ENCODE results near the gene TACC2. TPM values are rescaled to one million over a fixed set of nuclear protein-coding genes. Genes with fewer than 3 reads are reported as not detected.

TACC2 gene
- total and polyA plus RNA-seq, 2 donors (not counting 3 experiments of a cell fraction or from before 2014, with no cell fraction given) = 14.4 to 46.2 TPM

DNA sequence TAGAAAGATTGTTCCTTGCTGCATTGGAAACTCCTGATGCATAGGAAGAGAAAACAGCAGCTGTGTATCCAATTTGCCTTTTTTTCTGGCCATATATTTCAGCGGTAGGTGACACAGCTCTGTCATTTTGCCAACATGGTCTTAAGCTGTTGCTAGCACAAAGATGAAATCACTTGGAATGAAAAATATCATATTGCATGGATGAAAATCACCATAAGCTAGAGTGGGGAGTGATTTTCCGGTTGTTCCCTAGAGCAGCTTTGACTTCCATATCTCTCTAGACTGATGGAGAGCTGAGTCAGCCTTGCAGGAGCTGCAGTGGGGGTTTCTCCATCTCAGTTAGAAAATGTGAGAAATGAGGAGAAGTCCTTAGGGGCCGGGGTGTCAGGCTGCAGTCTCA lies 243.8 kb downstream of the TACC2 start:
- Histone ChIP-seq H3K79me2 (ENCODE audit: control insufficient read depth, insufficient read depth, low read length) (no peaks in the 10 kb centered on the region), H3K9me3 (replicated peaks; ENCODE audit: control insufficient read depth, insufficient read depth, low read length) (no peaks in the 10 kb centered on the region), H2AFZ (ENCODE audit: low read depth, low read length) (no peak overlapping the region), H3K4me2 (ENCODE audit: insufficient read depth, low read length) (no peak overlapping the region), H3K4me3 (replicated peaks in 1 of 3; ENCODE audit: insufficient read depth in 1 of 3, low read depth in 1 of 3, low read length in 3 of 3) (no peak overlapping the region), H3K36me3 (ENCODE audit: control insufficient read depth in 2 of 2, extremely low read depth in 1 of 2, insufficient read depth in 2 of 2, low read length in 2 of 2) (peaks cover 0 to 4% of the 10 kb centered on the region in 2 experiments), H3K27me3 (ENCODE audit: control insufficient read depth in 2 of 2, insufficient read depth in 2 of 2, low read length in 2 of 2) (no peaks in the 10 kb centered on the region), H3K27ac (ENCODE audit: insufficient read depth, low read depth, low read length) (no peak overlapping the region), H3K4me1 (ENCODE audit: control insufficient read depth, extremely low read depth, insufficient read depth, low read length) (no peaks in the 10 kb centered on the region), H3K9me1 (replicated peaks; ENCODE audit: control insufficient read depth, extremely low read depth, insufficient read depth, low read length) (no peaks in the 10 kb centered on the region), H3K9ac (replicated peaks; ENCODE audit: extremely low read depth, insufficient read depth, low read length) (no peak overlapping the region), H4K20me1 (replicated peaks; ENCODE audit: control insufficient read depth, extremely low read depth, insufficient read depth, low read length) (no peaks in the 10 kb centered on the region)
- intact Hi-C loops (cut with micrococcal nuclease) (no loop called here), dilution Hi-C loops (cut with MboI; ENCODE audit: extremely low pct_ligation_motif_present, low sequenced_read_pairs) (no loop called here)
- CTCF ChIA-PET = interaction anchor here (1.1 to 1.7 kb wide), 3 partner anchors 9 to 91 kb away, joined by 3 to 4 read pairs (median 4); no protein-coding TSS in a partner anchor
- TF ChIP-seq POLR2A (IDR thresholded peaks at IDR 0.05; ENCODE audit: low read depth, low read length) = no peak
- TF ChIP-seq FOS (IDR thresholded peaks at IDR 0.05; ENCODE audit: borderline replicate concordance, insufficient read depth, low read length) = no peak
- TF ChIP-seq, protein P1, sequence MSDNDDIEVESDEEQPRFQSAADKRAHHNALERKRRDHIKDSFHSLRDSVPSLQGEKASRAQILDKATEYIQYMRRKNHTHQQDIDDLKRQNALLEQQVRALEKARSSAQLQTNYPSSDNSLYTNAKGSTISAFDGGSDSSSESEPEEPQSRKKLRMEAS (IDR thresholded peaks at IDR 0.05; ENCODE audit: insufficient read depth, insufficient read length) = no peak
- TF ChIP-seq POLR2AphosphoS5 (IDR thresholded peaks at IDR 0.05; ENCODE audit: insufficient read depth, low read depth, low read length) = no peak
- no peak for TF ChIP-seq JUN (IDR thresholded peaks at IDR 0.05; ENCODE audit: borderline replicate concordance, insufficient read depth, insufficient read length, low read depth)
- no peak for TF ChIP-seq GATA2 (IDR thresholded peaks at IDR 0.05; ENCODE audit: insufficient read depth, insufficient read length, low read depth, low read length)
- TF ChIP-seq, protein P2, sequence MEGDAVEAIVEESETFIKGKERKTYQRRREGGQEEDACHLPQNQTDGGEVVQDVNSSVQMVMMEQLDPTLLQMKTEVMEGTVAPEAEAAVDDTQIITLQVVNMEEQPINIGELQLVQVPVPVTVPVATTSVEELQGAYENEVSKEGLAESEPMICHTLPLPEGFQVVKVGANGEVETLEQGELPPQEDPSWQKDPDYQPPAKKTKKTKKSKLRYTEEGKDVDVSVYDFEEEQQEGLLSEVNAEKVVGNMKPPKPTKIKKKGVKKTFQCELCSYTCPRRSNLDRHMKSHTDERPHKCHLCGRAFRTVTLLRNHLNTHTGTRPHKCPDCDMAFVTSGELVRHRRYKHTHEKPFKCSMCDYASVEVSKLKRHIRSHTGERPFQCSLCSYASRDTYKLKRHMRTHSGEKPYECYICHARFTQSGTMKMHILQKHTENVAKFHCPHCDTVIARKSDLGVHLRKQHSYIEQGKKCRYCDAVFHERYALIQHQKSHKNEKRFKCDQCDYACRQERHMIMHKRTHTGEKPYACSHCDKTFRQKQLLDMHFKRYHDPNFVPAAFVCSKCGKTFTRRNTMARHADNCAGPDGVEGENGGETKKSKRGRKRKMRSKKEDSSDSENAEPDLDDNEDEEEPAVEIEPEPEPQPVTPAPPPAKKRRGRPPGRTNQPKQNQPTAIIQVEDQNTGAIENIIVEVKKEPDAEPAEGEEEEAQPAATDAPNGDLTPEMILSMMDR (IDR thresholded peaks at IDR 0.05; ENCODE audit: extremely low read depth in 1 of 2, insufficient read depth in 1 of 2, low read depth in 1 of 2, low read length in 2 of 2) = no peak
- TF ChIP-seq MYC (IDR thresholded peaks at IDR 0.05; ENCODE audit: low read depth, low read length) = no peak
- no peak for TF ChIP-seq EZH2 (IDR thresholded peaks at IDR 0.05; ENCODE audit: borderline replicate concordance, low read depth, low read length, severe bottlenecking)
- POLR2A ChIA-PET = no interaction called here
- FAIRE-seq = no peak
- DNase-seq (ENCODE audit: low read depth, low spot score) = no peak
- BruUV-seq (replicated peaks) = no TSS peak
